ENCODE results near the gene KRTAP10-9. TPM values are rescaled to one million over a fixed set of nuclear protein-coding genes. Genes with fewer than 3 reads are reported as not detected.
"Not testable (repeated sequence)": the region's sequence is repeated elsewhere in the genome, so short reads cannot be mapped to it uniquely, and the experiment has no call there.

KRTAP10-9 gene
- total RNA-seq, 1 donor from 2014 or later = not detected

DNA sequence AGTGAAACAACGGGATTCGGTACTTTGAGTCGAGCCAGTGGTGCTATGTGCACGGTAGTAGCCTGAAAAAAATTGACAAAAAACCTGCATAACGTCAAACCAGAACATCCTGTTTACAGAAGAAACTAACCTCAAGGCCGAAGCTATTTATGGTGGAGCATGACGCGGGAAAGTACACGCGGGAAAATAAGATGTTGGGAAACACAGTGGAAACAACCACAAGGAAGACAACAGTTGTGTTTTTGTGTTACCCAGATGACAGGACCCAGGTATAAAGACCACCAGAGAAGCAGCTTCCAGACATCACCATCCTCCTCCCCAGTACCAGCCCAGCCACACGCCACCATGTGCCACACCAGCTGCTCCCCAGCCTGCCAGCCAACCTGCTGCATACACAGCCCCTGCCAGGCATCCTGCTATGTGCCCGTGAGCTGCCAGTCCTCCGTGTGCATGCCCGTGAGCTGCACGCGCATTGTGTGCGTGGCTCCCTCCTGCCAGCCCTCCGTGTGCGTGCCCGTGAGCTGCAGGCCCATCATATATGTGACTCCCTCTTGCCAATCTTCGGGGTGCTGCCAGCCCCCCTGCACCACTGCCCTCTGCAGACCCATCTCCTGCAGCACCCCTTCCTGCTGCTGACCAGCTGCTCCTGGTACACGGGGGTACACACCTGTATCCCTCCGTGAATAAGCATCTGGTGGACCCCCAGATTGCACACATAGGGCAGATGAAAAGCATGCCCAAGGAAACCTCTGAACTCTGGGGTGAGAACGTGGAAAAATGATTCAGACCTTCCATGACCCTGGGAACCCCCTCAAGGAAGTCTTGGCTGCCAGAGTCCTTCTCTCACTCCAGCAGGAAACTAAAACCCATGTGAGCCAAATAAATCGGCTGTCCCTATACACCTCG, 31.0 kb downstream of the KRTAP10-9 start, which contains the start of gene KRTAP12-3:
TSS of gene KRTAP12-3 (plus strand) at position 298 of the 906 bp plus-strand sequence. CDS start at position 346, 48 bp downstream.
- TF ChIP-seq, protein P1, sequence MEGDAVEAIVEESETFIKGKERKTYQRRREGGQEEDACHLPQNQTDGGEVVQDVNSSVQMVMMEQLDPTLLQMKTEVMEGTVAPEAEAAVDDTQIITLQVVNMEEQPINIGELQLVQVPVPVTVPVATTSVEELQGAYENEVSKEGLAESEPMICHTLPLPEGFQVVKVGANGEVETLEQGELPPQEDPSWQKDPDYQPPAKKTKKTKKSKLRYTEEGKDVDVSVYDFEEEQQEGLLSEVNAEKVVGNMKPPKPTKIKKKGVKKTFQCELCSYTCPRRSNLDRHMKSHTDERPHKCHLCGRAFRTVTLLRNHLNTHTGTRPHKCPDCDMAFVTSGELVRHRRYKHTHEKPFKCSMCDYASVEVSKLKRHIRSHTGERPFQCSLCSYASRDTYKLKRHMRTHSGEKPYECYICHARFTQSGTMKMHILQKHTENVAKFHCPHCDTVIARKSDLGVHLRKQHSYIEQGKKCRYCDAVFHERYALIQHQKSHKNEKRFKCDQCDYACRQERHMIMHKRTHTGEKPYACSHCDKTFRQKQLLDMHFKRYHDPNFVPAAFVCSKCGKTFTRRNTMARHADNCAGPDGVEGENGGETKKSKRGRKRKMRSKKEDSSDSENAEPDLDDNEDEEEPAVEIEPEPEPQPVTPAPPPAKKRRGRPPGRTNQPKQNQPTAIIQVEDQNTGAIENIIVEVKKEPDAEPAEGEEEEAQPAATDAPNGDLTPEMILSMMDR (conservative IDR thresholded peaks at IDR 0.05; ENCODE audit: low read depth, low read length) = no peak
- H3K4me3 ChIP-seq (ENCODE audit: low read depth, low read length) = no peak within 1 kb of the TSS
- DNase-seq (ENCODE audit: low read depth) = no peak

DNA sequence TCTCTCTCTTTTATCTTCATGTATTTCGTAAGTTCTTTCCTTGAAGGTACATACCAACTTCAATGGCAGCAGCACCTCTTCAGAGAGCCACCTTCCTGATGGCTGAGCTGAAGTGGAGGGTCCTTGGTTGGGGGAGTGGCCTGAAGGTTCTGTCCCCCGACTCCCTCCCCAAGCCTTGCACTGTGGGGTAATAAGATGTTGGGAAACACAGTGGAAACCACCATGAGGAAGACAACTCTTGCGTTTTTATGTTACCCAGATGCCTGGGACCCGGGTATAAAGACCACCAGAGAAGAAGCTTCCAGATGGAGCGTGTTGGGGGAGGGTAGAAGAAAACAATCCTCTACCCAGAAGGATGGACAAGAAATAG, 31.6 kb downstream of the KRTAP10-9 start:
- no peak overlapping the region for H3K4me3 ChIP-seq (ENCODE audit: low read depth, low read length)
- DNase-seq (ENCODE audit: low read depth) = no peak
- TF ChIP-seq, protein P1 (conservative IDR thresholded peaks at IDR 0.05; ENCODE audit: low read depth, low read length) = no peak

DNA sequence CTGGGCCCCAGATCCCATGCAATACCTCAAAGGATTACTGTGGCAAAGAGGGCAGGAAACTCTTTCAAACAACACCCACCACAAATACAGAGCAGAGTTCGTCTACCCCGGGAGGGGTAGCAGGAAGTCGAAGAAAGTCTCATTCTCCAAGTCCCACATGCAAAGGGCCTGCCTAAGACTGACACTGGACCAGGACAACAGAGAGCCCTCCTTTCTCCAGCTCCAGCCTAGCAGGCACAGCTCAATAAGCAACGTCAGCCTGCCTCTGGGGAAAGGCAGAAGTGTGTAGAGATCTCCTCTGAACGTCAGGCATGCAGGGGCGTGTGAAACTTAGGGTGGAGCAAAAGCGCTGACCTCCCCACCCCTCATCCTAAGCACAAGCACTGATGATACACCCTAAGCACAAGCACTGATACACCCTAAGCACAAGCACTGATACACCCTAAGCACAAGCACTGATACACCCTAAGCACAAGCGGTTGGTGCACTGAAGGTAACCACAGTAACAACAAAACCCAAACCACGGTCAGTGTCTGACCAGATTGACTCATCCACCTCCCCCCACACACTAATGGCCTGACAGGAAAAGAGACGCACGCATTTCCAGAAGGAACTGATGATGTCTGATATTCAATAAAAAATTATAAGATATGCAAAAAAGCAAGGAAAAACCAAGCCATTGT, 32.2 kb downstream of the KRTAP10-9 start:
- no peak for DNase-seq (ENCODE audit: low read depth)
- TF ChIP-seq, protein P1 (conservative IDR thresholded peaks at IDR 0.05; ENCODE audit: low read depth, low read length) = no peak
- no peak overlapping the region for H3K4me3 ChIP-seq (ENCODE audit: low read depth, low read length)

DNA sequence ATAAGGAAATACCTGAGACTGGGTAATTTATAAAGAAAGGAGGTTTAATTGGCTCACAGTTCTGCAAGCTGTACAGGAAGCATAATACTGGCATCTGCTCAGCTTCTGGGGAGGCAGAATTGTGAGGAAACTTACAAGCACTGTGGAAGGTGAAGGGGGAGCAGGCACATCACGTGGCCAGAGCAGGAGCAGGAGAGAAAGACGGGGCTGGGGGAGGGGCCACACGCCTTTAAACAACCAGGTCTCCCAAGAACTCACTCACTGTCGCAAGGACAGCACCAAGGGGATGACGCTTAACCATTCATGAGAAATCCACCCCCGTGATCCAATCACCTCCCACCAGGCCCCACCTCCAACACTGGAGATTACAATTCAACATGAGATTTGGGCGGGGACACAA, 34.7 kb downstream of the KRTAP10-9 start:
- not testable (repeated sequence) for DNase-seq (ENCODE audit: low read depth)

DNA sequence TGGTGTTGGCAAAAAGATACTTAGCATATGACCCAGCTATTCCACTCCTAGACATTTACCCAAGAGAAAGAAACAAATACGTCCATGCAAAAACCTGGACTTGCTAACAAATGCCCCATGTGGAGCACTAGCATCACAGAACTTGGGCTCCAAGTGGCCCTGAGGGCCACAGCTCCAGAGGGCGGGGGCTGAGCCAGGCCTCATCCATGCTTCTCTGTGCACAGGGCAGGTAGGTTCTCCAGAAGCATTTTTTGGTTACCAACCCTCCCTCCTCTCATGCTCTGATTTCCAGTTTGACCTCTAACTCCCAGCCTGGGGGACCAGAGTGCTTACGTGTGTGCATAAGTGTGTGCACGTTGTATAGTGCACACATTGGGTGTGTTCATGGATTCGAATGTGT, 37.8 kb downstream of the KRTAP10-9 start:
- TF ChIP-seq, protein P1 (conservative IDR thresholded peaks at IDR 0.05; ENCODE audit: low read depth, low read length) = no peak
- DNase-seq (ENCODE audit: low read depth) = no peak
- no peak overlapping the region for H3K4me3 ChIP-seq (ENCODE audit: low read depth, low read length)

More for the DNA sequence above, 34.7 kb downstream of the KRTAP10-9 start:
- H3K4me3 ChIP-seq (ENCODE audit: low read depth, low read length) = not testable (repeated sequence)

DNA sequence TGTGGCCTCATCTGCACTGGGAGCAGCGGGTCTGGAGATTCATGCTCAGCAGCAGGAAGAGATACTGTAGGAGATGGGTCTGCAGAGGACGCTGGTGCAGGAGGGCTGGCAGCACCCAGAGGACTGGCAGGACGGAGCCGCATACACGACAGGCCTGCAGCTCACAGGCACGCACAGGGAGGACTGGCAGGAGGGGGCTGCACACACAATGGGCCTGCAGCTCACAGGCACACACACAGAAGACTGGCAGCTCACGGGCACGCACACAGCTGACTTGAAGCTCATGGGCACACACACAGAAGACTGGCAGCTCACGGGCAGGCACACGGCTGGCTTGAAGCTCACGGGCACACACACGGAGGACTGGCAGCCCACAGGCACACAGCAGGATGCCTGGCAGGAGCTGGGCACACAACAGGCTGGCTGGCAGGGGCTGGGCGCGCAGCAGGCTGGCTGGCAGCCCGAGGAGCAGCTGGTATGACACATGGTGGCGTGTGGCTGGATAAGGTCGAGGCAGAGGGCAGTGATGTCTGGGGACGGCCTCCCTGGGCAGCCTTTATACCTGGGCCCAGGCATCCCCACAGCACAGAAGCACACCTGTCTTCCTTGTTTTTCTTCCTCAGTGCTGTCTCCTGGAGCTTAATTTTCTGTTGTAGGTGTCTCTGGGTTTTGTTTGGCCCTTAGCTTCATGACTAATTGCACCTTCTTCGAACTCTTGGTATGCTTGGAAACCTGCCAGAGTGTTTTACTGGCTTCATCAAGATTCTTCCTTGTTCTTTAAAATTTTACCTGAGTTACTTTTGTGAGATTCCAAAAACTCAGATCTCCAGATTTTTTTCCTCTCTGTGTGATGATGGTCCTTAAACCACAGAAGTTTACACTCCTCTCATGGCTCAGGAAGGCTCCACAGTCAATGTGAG, 39.8 kb downstream of the KRTAP10-9 start, which contains the start of gene KRTAP12-2:
TSS of gene KRTAP12-2 (minus strand) at position 527 of the 920 bp plus-strand sequence. CDS start at position 486, 41 bp downstream.
- TF ChIP-seq, protein P1 (conservative IDR thresholded peaks at IDR 0.05; ENCODE audit: low read depth, low read length) = no peak
- DNase-seq (ENCODE audit: low read depth) = no peak
- no peak within 1 kb of the TSS for H3K4me3 ChIP-seq (ENCODE audit: low read depth, low read length)

Measured in epithelial cell of proximal tubule (primary cell).